Activated naive CD8-positive, alpha-beta T cell treated with anti-CD3 and anti-CD28 coated beads, Interleukin-2, amount 50 U/mL, for 24 hours (primary cell): ENCODE measurements around the gene PRKN.

Experiments used
- ATAC-seq: fragments of 150-1000 bp; cut with Tn5 transposase; one replicate; pipeline ENCODE4 v1.10.0; 2021
- DNase-seq: peaks from one replicate; pipeline ENCODE4 v3.0.0; 2021
- H3K27ac Mint-ChIP-seq: one replicate; pipeline ENCODE4 v1.8.0; 2021; ENCODE audit warnings: mild to moderate bottlenecking, mixed read lengths
- H3K27me3 Mint-ChIP-seq: one replicate; pipeline ENCODE4 v1.8.0; 2021; ENCODE audit warnings: mixed read lengths
- H3K36me3 Mint-ChIP-seq: one replicate; pipeline ENCODE4 v1.8.0; 2021; ENCODE audit warnings: low read depth, mixed read lengths
- H3K4me1 Mint-ChIP-seq: one replicate; pipeline ENCODE4 v1.8.0; 2021; ENCODE audit warnings: mixed read lengths
- H3K4me3 Mint-ChIP-seq: one replicate; pipeline ENCODE4 v1.8.0; 2021; ENCODE audit warnings: mild to moderate bottlenecking, moderate library complexity, mixed read lengths
- H3K9me3 Mint-ChIP-seq: one replicate; pipeline ENCODE4 v1.8.0; 2021; ENCODE audit warnings: mixed read lengths

The PRKN gene

DNA sequence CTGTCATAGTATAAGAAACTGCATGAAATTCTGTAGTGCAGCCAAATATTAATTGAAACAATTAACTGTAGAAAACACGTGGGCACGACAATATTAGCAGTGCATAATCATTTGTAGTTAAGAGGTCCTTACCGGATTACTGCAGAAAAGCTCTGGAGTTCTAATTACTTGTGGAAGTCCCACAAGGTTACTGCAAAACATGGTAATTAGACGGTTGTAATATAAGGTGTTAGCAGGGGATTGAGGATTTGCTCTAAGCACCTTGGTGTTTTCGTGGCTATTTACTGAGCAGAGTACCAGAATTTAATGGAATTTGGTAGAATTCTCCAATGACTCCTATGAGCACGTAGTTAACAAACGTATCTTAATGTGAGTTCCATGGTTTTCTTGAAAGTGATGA lies 980.1 kb downstream of the PRKN start:
- no peak overlapping the region for H3K4me3 Mint-ChIP-seq
- H3K27me3 Mint-ChIP-seq = no peaks in the 10 kb centered on the region
- no peaks in the 10 kb centered on the region for H3K4me1 Mint-ChIP-seq
- no peak overlapping the region for H3K27ac Mint-ChIP-seq
- H3K36me3 Mint-ChIP-seq = no peaks in the 10 kb centered on the region
- H3K9me3 Mint-ChIP-seq = no peaks in the 10 kb centered on the region
- DNase-seq = no peak
- no peak for ATAC-seq

DNA sequence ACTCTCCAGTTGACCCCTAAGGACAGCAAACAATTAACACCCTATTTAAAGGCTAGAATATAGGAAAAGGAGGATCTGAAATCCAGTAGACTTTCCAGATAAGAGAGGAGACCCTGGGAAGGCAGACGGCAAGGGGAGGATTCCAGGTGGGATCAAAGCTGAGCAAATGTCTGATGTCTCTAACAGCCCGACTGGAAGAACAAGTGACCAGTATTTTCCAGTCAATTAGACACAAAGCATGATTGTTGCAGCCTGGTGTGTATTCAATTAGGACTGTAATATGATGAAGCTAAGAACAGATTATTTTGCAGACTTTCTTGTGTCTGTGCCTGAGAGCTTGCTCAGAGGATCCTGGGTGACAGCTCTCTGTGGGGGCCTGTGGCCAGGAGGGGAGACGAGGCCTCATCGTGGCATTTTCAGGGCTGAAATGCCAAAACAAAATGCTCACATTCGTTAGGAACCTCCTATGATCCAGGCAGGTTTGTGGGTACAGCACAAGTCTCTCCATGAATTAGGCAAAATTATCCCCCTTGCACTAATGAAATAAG lies 981.9 kb downstream of the PRKN start:
- DNase-seq = no peak
- H3K27me3 Mint-ChIP-seq = no peaks in the 10 kb centered on the region
- no peaks in the 10 kb centered on the region for H3K9me3 Mint-ChIP-seq
- H3K4me3 Mint-ChIP-seq = no peak overlapping the region
- H3K4me1 Mint-ChIP-seq = no peaks in the 10 kb centered on the region
- no peak for ATAC-seq
- no peaks in the 10 kb centered on the region for H3K36me3 Mint-ChIP-seq
- no peak overlapping the region for H3K27ac Mint-ChIP-seq

DNA sequence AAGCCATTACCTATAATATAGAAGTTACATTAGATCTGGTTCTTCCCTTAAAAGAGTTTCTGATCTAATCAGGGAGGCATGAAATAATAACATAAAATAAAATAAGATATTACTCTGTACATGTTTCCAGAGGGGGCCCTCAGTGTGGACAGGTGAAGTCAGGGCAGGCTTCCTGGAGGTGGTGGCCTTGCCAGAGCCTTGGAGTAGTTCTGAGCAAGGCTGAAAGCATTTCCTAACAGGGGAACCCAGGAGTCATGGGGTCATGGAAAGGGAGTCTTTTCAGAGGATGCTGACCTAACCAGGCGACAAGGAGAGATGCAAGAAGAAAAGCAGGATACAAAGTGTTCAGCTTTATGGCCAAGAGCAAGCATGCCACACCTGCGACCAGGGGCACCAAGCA lies 982.4 kb downstream of the PRKN start:
- no peak for ATAC-seq
- H3K27me3 Mint-ChIP-seq = no peaks in the 10 kb centered on the region
- no peak overlapping the region for H3K27ac Mint-ChIP-seq
- no peaks in the 10 kb centered on the region for H3K4me1 Mint-ChIP-seq
- no peak for DNase-seq
- H3K36me3 Mint-ChIP-seq = no peaks in the 10 kb centered on the region
- H3K9me3 Mint-ChIP-seq = no peaks in the 10 kb centered on the region
- no peak overlapping the region for H3K4me3 Mint-ChIP-seq

DNA sequence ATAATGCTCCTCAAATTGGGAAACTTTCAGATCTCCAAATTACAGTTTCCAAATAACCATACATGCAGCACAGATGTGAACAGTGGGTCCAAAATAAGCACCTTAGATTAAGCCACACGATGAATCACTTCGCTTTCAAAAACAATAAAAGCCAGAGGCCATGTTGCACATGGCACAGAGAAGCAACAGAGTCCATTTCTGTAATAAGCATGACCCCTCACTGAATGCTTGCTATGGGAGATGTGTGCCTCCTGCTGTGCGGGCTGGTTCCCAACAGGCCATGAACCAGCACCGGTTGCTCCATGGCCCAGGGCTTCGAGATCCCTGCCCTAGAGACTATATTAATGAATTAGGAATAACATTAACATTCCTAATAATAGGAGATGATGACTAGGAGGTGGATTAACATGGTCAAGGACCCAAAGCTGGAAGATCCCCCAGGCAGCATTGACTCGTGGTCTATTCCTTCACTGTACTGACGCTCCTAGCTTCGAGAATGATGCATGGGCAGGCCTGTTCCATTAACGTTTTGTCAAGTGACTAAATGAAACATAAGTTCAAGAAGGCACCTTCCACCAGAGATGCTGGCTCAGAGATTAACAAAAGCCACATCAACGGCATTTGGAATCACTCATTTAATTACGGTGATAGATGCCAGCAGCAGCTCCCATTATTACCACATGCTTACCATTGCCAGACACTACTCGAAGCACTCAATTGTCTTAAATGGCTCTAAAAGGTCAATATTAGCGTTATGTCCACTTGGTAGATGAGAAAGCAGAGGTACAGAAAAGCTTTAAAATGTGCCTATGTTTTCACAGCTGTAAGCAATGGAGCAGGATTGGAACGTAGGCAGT lies 983.1 kb downstream of the PRKN start:
- H3K4me3 Mint-ChIP-seq = no peak overlapping the region
- ATAC-seq = no peak
- no peaks in the 10 kb centered on the region for H3K36me3 Mint-ChIP-seq
- no peak for DNase-seq
- H3K27me3 Mint-ChIP-seq = no peaks in the 10 kb centered on the region
- no peak overlapping the region for H3K27ac Mint-ChIP-seq
- no peaks in the 10 kb centered on the region for H3K9me3 Mint-ChIP-seq
- H3K4me1 Mint-ChIP-seq = no peaks in the 10 kb centered on the region

DNA sequence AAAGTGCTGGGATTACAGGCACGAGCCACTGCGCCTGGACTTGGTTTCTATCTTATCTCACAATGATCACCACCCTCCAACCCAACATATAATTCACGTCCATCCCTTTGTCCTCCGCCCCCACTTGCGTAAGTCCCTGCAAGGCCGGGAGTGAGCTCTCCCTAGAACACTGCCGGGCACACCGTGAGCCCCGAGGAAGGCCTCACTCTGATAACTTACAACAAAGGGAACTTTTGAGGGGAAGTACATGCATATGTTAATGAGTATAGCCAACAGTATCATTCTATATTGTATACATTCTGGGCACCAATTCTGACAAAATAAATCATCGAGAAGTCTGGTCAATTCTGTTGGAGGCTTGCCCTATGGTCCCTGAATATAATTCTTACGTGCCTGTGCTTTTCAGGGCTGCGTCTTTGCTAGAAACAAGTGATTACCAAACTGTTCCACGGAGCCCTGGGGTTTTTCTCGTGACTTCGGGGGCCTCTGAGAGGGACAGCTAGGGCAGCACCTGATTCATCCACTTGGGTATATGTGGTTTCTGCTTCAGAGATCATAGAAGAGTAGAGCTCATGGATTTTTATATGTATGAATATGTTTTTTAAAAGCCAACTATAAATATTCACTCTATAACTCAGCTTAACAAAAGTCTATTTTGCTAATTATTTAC lies 983.9 kb downstream of the PRKN start:
- H3K27me3 Mint-ChIP-seq = no peaks in the 10 kb centered on the region
- ATAC-seq (no peak), DNase-seq (no peak)
- no peak overlapping the region for H3K27ac Mint-ChIP-seq
- H3K4me1 Mint-ChIP-seq = no peaks in the 10 kb centered on the region
- H3K36me3 Mint-ChIP-seq = no peaks in the 10 kb centered on the region
- H3K4me3 Mint-ChIP-seq = no peak overlapping the region
- no peaks in the 10 kb centered on the region for H3K9me3 Mint-ChIP-seq

DNA sequence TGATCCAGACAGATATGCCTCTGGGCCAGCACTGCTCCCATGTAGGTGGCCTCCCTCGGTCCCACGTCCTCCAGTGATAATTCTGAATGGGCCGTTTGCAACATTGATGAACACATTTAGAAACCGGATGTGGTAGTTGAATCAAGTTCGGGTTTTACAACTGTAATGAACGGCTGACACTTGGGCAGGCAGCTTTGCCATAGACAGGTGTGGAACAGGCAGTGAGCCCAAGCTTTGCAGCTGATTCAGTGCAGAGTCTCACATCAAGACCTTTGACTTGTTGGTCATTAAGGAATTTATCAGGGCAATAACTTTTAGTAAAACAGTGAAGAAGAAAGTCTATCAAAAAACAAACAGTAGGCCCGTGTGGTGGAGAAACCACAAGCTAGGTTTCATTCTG lies 987.1 kb downstream of the PRKN start:
- no peaks in the 10 kb centered on the region for H3K36me3 Mint-ChIP-seq
- DNase-seq = no peak
- ATAC-seq = no peak

DNA sequence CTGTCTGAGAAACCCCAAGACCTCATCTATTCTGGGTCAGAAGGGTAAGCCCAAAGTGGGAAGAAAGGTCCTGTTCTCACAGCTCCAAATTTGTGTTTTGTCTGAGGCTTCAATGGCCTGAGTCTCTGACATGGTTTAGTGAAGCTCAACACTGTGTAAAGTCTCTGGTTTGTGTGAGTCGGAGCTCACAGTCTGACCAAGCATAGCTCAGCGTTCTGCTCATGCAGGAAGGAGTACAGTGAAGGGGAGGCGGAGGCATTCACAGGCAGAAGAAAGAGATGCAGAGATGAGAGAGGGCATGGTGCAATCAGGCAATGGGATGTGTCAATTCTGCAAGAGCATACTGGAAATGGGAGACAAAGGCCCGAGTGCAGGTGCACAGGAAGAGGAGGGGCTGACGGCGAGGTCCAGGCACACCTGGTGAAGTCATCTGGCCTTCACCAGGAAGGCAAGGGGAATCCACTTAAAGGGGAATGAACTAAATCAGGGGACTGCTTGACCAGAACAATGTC lies 990.7 kb downstream of the PRKN start:
- H3K36me3 Mint-ChIP-seq = no peaks in the 10 kb centered on the region
- no peaks in the 10 kb centered on the region for H3K27me3 Mint-ChIP-seq
- DNase-seq (no peak), ATAC-seq (no peak)
- no peaks in the 10 kb centered on the region for H3K9me3 Mint-ChIP-seq
- H3K4me3 Mint-ChIP-seq = no peak overlapping the region
- H3K27ac Mint-ChIP-seq = no peak overlapping the region
- no peaks in the 10 kb centered on the region for H3K4me1 Mint-ChIP-seq

More for the DNA sequence above, 987.1 kb downstream of the PRKN start:
- Mint-ChIP-seq H3K4me3 (no peak overlapping the region), H3K4me1 (no peaks in the 10 kb centered on the region), H3K9me3 (no peaks in the 10 kb centered on the region), H3K27me3 (no peaks in the 10 kb centered on the region), H3K27ac (no peak overlapping the region)

DNA sequence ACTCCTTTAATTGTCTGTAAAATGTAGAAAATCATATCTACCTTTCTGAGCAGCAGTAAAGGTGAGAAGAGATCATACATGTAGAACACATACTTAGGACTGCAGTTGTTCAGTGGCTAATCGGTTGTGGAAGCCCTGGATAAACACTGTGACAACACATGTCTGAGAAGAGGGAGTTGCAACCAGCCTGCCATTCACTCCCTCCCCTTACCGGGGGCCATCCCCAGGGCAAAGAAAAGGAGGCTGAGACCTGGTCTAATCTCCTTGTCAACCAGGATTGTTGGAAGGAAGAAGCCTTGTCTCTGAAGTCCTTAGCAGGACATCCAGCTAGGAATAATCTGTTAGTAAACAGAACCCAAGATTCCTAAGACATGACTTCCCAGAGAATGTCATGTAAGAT lies 991.2 kb downstream of the PRKN start:
- H3K4me3 Mint-ChIP-seq = no peak overlapping the region
- H3K27me3 Mint-ChIP-seq = no peaks in the 10 kb centered on the region
- no peak for DNase-seq
- ATAC-seq = no peak
- no peaks in the 10 kb centered on the region for H3K4me1 Mint-ChIP-seq
- no peaks in the 10 kb centered on the region for H3K36me3 Mint-ChIP-seq
- no peak overlapping the region for H3K27ac Mint-ChIP-seq
- H3K9me3 Mint-ChIP-seq = no peaks in the 10 kb centered on the region

DNA sequence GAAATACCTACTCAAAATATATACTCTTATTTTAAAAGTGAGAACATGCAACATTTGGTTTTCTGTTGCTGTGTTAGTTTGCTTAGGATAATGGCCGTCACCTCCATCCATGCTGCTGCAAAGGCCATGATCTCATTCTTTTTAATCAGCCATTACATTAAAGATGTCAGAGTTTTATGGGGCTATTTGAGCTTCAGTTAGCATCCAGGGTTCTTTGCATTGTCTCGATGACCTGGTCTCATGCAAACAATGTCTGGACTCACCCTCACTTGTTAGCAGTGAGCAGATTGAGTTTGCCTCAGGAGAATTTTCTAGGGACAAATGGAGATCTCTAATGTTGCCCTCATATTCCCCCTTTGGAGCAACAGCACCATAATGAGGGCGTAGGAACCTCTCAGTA lies 995.0 kb downstream of the PRKN start:
- Mint-ChIP-seq H3K9me3 (peaks cover 15% of the 10 kb centered on the region), H3K27ac (no peak overlapping the region), H3K4me3 (no peak overlapping the region), H3K27me3 (no peaks in the 10 kb centered on the region), H3K4me1 (no peaks in the 10 kb centered on the region), H3K36me3 (no peaks in the 10 kb centered on the region)
- ATAC-seq (no peak), DNase-seq (no peak)

DNA sequence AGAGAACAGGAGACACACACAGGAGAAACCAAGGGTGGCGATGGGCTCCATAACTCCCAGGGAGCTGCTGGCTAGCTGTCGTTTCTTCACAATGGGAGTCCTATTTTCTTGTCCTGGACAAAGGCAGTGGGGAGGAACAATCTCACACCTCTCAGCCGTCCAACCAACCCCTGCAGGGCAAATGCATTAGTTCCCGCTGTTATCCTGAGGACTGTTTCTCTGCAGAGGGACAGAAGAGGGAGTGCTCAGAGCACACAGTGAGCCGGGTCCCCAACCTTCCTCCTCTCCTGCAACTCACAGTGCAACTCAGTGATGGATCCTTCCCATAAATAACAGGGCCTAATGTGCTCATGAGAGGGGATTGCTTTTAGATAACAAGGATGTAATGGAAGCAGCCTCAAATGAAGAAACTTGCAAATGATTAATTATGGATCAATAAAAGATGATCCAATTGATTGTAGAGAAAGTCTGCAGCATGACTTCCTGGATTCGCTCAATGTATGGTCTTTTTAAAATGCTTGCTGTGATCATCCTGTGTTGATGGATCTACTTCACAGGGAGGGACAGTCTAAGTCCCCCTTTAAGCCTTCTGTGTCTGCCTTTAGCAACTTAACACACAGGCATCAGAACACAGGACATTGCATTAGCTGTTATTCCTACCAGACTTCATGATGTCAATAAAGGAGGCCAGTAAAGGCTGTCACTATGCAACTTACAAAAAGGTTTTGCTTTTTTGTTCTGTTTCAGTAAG lies 1000.3 kb downstream of the PRKN start:
- Mint-ChIP-seq H3K36me3 (no peaks in the 10 kb centered on the region), H3K4me1 (no peaks in the 10 kb centered on the region), H3K4me3 (no peak overlapping the region), H3K27me3 (no peaks in the 10 kb centered on the region), H3K9me3 (peaks cover 15% of the 10 kb centered on the region), H3K27ac (no peak overlapping the region)
- DNase-seq (no peak), ATAC-seq (no peak)

DNA sequence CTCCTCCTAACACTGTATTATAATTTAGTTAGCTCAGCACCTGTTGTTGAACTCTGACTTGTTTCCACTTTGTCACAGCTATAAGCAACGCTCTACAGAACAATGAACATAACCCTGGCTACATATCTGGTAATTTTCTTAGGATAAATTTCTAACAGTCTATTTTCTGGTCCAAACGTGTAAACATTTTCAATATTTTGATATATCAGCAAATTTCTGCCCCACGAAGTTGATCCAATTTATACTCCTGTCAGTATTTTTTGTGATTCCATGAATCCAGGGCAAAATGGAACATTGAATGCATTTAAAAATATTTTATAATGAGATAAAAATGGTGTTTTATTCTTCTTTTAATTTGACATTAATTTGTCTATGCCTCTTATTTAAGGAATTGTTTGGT lies 1005.2 kb downstream of the PRKN start:
- Mint-ChIP-seq H3K9me3 (no peaks in the 10 kb centered on the region), H3K36me3 (no peaks in the 10 kb centered on the region), H3K4me3 (no peak overlapping the region), H3K27me3 (no peaks in the 10 kb centered on the region), H3K4me1 (no peaks in the 10 kb centered on the region), H3K27ac (no peak overlapping the region)
- no peak for DNase-seq
- no peak for ATAC-seq

DNA sequence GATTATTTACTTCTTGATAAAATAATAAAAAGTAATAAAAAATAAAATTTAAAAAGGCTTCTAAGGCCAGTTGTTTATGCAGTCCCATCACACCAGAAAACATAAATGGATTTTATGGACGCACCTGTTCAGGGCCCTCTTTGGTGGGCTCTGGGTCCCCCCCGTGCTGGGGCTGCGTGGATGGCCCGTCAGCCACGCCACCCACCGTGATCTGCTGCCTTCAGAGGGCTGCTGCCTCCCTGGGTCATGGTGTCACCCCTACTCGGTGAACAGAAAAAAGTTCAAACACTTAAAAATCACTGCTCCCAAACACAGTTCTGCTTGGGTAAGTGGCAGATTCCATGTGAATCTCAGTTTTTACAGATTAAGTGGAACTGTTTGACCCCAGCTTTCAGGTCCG lies 1006.1 kb downstream of the PRKN start:
- DNase-seq (no peak), ATAC-seq (no peak)
- Mint-ChIP-seq H3K36me3 (no peaks in the 10 kb centered on the region), H3K9me3 (no peaks in the 10 kb centered on the region), H3K4me3 (no peak overlapping the region), H3K4me1 (no peaks in the 10 kb centered on the region), H3K27me3 (no peaks in the 10 kb centered on the region), H3K27ac (no peak overlapping the region)

DNA sequence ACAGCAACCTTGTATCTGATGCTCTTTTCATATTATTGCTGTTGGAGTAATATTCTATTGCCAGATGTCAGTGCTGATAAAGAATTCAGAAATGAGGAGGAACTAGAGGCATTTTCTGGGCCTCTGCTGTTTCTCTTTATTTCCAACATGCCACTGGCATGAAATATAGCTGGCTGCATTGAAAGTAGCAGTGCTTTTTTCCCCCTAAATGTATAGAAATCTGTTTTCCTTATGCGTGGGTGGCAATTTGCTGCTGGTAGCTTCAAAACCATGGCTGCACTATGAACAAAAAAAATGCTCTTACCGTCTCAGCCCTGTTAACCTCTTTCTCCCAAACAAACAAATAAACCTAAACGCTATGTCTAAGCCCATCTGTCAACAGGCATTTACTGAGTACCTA lies 1011.4 kb downstream of the PRKN start:
- H3K4me3 Mint-ChIP-seq = no peak overlapping the region
- no peak for DNase-seq
- H3K27ac Mint-ChIP-seq = no peak overlapping the region
- no peaks in the 10 kb centered on the region for H3K36me3 Mint-ChIP-seq
- H3K27me3 Mint-ChIP-seq = no peaks in the 10 kb centered on the region
- ATAC-seq = no peak
- no peaks in the 10 kb centered on the region for H3K4me1 Mint-ChIP-seq
- H3K9me3 Mint-ChIP-seq = peaks cover 14% of the 10 kb centered on the region

DNA sequence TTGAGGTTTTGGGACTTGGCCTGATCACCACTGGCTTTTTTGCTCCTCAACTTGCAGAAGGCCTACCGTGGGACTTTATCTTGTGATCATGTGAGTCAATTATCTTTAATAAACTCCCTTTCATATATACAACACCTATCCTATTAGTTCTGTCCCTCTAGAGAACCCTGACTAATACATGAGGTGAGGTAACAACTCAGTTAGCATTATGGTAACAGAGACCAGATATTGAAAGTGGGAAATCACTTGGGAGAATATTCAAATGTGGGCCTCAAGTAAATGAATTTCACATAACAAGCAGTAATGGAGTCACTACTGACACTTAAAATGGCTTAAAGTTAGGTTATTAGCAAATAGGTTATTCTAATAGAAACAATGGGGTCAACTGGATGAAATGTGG lies 1015.6 kb downstream of the PRKN start:
- H3K4me3 Mint-ChIP-seq = no peak overlapping the region
- no peaks in the 10 kb centered on the region for H3K36me3 Mint-ChIP-seq
- ATAC-seq (no peak), DNase-seq (no peak)
- H3K27ac Mint-ChIP-seq = no peak overlapping the region
- H3K4me1 Mint-ChIP-seq = no peaks in the 10 kb centered on the region
- no peaks in the 10 kb centered on the region for H3K27me3 Mint-ChIP-seq
- H3K9me3 Mint-ChIP-seq = peaks cover 14% of the 10 kb centered on the region
